GM19043 (cell line): Measurements from ENCODE around the gene STARD7.
"Not testable (repeated sequence)": the region's sequence is repeated elsewhere in the genome, so short reads cannot be mapped to it uniquely, and the experiment has no call there.

Source experiments
- ATAC-seq: cut with Tn5 transposase; IDR thresholded peaks from one replicate; pipeline ENCODE4 v1.9.1; 2021; ENCODE audit warnings: low read depth; ENCODE audit not compliant: unreplicated experiment

The STARD7 gene, protein sequence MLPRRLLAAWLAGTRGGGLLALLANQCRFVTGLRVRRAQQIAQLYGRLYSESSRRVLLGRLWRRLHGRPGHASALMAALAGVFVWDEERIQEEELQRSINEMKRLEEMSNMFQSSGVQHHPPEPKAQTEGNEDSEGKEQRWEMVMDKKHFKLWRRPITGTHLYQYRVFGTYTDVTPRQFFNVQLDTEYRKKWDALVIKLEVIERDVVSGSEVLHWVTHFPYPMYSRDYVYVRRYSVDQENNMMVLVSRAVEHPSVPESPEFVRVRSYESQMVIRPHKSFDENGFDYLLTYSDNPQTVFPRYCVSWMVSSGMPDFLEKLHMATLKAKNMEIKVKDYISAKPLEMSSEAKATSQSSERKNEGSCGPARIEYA

DNA sequence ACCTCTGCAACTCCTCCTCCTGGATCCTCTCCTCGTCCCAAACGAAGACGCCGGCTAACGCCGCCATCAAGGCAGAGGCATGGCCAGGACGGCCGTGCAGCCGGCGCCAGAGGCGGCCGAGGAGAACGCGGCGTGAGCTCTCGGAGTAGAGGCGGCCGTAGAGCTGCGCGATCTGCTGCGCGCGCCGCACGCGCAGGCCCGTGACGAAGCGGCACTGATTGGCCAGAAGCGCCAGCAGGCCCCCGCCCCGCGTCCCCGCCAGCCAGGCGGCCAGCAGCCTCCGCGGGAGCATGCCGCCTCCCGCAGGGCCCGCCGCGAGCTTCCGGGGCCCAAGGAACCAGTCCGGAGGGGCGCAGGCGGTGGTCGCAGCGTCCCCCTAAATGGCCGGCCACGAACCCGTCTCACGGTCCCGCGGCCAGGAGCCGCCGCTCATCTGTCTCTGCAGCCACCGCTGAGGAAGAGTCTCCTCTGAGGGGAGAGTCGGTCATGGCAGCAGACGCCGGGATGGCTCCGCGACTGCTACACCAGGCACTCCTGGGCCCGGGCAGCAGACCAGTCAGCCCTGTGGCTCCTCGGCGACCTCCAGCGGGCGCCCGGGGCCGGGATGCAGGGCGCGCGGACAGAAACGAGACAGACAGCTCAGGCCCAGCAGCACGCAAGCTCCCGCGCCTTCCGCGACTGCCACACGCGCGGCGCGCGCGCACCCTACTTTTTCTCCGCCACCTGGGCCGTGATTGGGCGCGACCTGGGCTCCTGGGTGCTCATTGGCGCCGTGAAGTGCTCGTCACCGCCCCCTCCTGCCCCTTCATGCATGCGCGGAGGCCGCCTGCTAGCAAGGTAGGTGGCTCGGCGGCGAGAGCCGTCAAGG, at the start of gene STARD7:
TSS of gene STARD7 (minus strand) at position 685 of the 868 bp plus-strand sequence. CDS start at position 292, 393 bp downstream.
- ATAC-seq, result peak; percentile 87

DNA sequence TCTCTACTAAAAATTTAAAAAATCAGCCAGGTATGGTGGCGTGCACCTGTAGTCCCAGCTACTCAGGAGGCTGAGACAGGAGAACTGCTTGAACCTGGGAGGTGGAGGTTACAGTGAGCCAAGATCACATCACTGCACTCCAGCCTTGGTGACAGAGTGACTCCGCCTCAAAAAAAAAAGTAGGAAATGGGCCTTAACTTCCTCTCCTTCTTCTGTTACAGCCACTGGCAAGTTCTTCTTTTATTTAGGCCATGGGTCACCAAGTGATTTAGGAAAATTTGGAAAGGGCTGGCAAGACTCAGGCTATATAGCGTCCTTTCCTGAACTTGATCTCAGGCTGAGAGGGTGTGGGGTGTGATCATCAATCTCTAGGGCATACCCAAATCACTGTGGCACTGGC, 49.1 kb upstream of the STARD7 start:
- not testable (repeated sequence) for ATAC-seq

DNA sequence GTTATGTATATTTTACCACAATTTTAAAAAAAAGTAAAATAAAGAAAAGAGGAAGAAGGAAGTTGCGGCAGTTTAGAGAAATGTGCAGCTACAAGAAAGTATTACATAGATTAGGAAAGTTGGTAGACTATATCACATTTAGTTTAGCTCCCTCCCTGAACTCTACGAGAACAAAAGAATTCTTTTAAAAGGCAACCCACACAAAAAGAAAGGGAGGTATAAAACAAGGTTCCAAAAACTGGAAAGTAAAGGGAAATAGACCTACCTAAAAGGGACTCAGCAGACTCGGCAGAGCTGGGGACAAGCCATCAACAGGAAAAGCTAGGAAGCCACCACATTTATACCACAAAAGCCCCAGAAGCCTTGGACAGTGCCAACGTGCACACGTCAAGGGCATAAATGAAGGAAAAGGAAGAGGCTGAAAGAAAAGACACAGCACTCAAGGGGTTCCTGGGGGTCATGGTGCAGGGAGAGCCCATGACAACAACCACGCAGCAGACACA, 48.0 kb upstream of the STARD7 start:
- ATAC-seq, result no peak

DNA sequence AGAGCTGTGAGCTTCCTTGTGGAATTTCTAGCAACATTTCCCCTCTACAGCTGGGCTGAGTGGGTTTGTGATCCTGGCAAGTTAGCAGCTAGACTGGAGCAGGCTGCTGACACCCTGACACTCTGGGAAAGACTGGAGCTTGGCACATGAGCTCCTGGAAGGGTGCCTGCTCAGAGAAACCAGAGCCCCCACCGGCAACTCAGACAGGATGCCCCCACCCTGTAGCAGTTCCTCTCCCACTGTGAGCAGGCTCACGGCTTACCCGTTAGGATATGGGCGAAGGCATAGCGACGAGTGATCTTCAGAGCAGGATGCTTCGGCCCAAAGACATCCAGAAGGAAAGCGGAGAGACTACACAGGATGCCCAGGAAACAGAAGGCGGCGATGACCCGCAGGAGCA, 45.9 kb upstream of the STARD7 start:
- no peak for ATAC-seq

DNA sequence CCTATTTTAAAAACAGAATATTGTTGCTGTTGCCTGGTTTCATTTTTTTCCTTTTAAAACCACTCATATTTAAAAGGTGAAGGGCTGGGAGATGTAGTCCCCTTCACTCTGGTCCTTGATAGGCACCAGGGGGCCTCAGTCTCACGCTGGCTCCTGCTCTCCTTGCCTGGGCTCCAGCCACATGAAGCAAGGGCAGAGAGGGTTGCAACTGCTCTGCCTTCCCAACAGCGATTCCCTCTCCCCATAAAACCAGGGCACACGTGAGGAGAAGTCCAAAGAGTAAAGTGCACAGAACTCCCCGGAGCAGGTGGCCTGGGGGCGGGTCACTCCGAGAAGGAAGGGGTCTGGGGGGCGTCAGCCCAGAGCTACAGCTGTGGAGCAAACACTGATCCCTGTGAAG, 44.4 kb upstream of the STARD7 start:
- ATAC-seq, result no peak

DNA sequence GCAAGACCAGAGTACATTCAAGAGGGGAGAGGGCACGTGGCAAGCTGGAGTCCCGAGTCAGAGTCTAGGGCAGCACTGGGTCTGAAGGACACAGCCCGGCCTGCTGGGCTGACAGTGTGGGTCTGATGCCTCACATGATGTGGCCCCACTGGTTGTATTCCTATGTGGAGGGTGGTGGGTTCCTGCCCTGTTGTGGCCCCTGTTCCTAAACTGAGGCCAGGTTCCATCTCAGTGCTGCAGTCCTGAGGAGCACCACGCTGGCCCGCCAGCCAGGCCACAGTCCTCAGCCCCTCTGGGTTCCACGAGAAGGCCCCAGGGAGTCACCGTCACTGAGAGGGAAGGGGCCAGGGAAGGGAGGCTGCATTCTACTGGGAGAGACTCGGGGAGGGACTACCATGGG, 43.9 kb upstream of the STARD7 start:
- ATAC-seq, result no peak

DNA sequence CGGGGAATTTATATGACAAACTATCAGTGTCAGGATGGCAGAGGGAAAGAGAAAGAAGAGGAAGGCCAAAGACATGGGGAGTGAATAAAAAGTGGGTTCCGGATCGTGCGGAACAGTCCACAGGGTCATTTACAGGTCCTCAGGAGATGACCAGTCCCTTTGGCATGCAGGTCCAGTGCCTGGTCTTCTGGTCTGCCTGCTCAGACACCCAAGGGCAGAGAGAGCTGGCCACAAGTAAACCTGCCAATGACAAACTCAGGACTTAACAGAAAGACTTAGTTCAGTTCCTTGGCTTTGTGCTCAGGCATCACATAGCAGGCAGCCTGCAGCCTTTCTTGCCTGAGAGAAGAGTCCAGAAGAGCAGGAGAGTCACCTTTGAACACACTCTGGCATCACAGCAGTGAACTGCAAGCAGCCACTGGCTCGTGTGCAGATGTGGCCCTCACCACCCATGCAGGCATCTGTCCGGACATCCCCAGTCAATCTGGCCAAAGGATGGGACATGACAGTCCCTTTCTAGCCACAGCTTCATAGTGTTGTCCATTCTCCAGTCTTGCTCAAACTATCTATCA, 43.2 kb upstream of the STARD7 start:
- no peak for ATAC-seq

DNA sequence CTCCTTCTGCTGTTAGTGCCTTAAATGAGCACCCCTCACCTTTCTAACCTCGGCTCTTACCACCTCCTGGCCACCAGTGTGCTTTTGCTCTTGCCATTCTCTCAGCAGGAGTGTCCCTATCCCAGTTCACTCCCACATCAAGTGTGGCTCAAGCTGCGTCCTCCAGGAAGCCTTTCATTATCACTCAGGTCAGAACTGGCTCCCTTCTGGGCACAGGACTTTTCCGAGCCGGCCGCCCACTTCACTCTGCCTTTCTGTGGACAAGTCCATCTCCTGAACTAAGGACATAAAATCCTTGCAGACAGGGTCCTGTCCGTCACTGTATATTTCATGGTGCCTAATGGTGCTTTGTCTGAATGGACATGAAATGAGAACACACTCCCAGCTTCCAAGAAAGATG, 41.6 kb upstream of the STARD7 start:
- ATAC-seq, result no peak

DNA sequence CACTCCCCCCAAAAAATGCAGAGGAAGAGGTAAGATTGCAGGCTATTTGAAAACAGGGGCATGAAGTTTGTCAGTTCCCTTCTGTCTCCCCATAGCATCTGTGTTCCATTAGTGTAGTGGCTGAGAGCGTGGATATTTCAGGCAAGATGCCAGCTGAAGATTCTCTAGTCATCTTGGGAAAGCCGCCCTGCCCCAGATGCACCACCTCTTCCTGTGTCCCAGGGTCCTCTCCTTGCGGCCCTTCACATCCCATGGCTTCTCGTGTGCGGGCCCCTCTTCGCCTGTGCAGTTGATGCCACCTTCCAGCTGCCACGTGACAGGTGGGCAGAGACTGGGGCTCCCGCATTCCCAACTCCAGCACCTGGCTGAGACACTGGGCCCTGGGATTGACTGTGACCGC, 41.0 kb upstream of the STARD7 start:
- ATAC-seq, result no peak

DNA sequence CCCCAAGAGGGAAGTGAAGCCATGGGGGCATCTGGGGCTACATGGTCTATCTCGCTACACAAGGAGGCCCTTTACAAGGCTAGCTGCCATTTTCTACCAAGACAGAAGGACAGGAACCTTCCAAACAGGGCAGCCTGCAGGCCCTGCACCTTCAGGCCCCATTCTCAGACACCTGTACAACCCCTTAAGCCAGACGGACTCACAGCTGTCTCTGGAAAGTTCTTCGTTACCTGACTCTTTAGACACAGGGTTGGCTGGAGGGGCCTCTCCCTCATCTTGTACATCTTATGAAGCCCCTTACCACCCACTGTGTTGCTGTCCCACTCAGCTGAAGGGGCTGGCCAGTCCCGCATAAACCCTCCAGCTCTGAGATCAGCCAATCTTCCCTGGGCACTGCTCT, 40.0 kb upstream of the STARD7 start:
- ATAC-seq, result no peak

DNA sequence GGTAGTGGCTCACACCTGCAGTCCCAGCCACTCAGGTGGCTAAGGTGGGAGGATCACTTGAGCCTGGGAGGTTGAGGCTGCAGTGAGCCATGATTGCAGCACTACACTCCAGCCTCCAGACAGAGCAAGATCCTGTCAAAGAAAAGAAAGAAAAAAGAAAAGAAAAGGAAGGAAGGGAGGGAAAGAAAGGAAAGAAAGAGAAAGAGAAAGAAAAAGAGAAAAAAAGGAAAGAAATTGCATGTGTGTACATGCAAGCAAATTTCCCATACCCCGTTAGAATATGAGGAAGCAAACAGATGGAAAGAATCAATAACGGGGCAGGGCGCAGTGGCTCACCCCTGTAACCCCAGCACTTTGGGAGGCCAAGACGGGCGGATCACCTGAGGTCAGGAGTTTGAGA, 39.3 kb upstream of the STARD7 start:
- ATAC-seq, result no peak

DNA sequence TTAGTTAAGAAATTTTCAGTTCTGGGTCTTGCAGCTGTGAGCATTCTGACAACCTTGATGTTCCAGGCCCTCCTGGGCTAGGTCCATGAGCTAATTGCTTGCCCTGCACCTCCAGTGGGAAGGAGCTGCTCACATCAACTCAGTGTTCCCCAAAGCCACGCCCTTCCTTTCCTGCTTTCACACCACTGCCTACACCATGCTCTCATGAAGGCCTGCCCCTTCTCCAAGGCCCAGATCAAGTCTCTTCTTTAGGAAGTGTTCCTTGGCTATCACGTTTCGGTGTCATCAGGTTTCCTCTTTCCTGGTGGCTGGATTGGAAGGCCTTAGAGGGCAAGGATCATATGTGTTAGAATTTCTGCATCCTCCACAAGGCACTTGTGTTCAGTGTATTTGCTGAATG, 38.4 kb upstream of the STARD7 start:
- no peak for ATAC-seq

DNA sequence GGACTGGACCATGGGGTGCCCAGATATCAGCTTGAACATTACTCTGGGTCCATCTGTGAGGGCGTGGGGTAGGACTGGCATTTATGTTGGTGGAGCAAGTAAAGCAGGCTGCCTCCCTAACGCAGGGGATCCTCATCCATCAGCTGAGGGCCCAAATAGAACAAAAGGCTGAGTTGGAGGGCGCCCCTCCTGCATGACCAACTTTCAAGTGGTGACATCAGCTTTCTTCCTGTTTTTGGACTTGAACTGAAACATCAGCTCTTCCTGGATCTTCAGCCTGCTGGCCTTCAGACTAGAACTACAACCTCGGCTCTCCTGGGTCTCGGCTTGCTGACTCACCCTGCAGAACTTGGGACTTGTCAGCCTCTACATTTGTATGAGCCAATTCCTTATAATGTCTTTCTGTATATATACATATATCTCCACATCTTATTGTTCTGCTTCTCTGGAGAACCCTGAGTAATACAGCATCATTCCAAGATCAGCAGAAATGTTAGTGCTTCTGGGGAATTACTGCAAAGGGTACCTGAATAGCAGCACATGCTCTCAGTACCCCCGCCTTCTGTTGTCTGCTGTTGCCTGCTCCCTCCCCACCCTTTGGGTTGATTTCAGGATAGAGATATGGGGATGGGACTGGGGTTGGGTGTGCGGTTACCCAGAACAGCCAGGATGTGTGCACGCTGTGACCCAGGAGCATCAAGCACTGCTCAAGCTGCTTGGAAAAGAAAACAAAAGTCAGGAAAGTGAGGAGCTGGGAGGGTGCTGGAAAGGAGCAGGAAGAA, 37.2 kb upstream of the STARD7 start:
- ATAC-seq, result no peak

DNA sequence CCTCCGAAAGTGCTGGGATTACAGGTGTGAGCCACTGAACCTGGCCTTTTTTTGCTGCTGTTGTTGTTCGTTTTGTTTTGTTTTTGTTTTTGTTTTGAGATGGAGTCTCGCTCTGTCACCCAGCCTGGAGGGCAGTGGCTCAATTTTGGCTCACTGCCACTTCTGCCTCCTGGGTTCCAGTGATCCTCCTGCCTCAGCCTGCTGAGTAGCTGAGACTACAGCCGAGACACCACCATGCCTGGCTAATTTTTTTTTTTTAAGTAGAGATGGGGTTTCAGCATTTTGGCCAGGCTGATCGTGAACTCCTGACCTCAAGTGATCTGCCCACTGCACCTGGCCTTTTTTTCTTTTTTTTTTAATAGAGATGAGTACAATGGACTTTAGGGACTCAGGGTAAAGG, 35.2 kb upstream of the STARD7 start:
- ATAC-seq, result no peak

DNA sequence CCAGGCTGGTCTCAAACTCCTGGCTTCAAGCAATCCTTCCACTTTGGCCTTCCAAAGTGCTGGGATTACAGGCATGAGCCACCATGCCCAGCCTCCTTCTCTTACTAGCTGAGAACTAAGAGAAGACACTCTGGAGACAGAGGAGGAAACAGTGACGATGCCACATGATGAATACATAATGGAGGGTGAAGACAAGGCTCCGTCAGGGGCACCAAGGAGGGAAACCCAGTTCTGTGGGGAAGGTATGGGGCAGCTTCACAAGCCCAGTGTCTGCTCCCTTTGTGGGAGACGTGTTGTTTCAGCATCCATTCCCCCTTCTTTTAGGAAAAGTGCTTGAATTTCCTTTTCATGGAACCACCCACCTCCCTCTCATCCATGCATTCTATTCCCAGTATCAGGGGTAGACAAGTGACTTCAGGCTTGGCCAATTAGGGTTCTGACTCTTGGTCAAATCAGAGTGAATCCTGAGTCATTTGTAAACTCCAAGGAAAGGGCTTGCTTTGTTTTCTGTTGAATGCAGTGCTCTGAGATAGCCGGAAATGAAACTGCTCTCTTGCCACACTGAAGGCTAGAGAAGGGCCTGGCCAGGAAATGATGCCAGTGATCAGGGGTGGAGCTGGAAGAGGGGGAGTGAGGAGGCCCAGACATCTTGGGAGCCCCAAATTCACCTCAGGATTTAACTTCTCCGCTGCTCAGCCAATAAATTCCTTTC, 33.4 kb upstream of the STARD7 start:
- peak; percentile 83 for ATAC-seq

DNA sequence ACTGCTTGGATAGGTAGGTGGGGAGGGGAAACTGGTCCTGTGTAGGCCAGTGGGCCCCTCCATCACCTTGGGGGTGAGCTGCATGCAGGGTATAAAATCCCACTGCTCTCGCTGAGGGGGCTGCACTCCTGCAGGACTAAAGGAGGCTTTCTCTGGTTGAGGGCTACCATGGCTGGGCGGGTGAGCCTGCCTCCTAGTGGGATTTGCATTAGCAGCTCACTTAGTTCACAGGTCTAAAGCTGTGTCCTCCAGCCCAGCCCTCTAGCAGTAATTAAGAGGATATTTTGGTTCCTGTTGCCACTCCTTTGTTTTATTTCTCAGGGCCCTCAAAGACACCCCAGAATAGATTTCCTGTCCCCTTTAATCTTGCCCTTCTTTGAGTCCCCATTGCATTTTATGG, 32.6 kb upstream of the STARD7 start:
- no peak for ATAC-seq

DNA sequence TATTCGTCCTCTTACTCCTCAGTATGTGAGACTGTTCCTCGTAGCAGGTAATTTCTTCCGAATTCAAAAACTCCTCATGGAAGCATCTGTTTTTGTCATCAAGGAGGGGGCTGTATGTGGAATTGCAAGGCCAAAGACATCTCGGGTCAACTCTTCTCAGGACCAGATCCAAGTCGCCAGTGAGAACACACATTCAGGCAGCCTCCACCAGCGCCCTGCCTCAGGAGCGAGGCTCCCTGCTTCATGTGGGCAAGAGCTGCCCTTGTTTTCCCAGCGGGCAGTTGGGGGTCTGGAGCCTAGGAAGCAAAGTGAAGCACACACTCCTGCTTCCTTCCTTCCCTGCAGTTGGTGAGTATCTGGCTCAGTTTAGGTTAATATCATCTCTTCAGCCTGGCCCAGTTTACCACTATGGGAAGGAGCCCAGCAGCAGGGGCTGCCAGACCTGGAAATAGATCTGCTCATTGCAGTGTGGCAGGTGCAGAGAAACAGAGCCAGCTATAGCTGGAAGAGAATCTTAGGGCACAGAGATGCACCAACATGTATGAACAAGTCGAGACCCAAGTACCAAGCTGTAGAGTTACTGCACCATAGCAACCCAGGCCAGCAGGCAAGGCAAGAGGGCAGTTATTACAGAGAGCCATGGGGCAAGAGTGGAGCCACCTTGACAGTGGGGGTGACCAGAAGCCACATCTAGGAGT, 31.9 kb upstream of the STARD7 start:
- ATAC-seq, result no peak

DNA sequence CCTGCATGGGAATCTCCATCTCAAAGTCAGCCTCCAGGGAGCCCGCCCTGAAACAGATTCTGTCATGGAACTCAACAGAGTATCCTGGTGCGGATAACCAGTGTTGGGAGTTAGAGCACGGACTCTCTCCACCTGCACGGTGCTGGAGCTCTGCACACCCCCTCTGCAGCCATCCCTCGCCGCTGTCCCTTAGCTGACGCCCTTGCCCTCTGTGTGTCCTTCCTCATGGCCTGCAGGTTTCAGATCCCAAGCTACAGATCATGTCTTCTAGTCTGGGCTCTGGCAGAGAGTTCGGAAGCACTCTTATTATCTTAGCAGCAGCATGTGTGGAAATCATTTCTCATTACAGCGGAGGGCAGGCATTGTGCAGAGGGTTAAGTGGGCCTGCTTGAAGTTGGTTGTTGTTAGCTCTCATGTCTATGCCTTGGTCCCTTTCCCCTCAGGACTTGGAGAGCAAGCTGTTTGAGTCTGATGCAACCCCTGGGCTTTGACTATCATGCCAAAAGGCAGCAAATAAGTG, 31.2 kb upstream of the STARD7 start:
- no peak for ATAC-seq

DNA sequence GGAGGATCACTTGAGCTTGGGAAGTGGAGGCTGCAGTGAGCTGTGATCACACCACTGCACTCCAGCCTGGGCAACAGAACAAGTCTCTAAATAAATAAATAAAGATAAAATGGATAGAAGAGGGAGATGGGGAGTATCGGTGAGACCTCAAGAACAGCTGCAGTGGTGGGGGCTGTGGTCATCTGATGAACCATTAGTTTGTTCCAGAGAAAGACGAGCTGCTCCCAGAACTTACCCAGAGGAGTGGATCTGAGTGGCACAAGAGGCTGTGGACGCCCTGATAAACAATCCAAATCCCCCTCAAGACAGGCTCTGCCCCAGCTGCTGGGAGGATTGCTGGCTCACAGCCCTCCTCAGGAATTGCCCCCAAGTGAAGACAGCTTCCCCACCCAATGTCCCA, 30.5 kb upstream of the STARD7 start:
- no peak for ATAC-seq
